Inferior parietal cortex (tissue), 1 donor: ENCODE measurements around the gene COL4A6.
"Not testable (repeated sequence)": the region's sequence is repeated elsewhere in the genome, so short reads cannot be mapped to it uniquely, and the experiment has no call there.

ENCODE experiments used
- DNase-seq: peaks from one replicate; pipeline ENCODE4 v3.0.0-alpha.2; 2016; ENCODE audit errors: extremely low spot score

Gene COL4A6

DNA sequence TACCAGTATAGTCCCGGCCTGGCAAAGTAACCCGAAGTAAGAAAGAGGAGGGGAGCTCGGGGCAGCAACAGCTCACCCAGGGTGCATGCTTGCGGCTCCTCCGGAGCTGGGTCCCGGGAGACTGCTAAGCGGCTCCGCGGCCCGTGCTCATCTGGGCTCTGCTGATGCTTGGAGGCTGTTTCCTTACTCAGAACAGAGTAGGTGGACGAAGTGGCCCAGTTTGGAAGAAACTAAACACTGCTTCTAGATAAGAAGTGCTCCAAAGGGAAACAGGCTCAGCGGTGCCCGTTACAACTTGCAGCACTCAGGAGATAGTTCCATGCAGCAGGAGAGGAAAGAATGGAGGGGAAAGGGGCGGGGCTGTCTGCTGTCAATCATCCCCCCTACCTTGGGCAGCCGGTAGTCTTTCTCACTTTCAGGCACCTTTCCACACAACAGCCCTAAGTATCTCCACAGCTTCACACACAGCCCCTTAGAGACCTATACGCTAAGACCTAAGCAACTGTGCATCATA is at the start of gene COL4A6:
Gene COL4A6 (minus strand): TSS at position 313 of the 514 bp plus-strand sequence. CDS start 226 bp downstream, at position 87.
- no peak for DNase-seq

GRCh38 chrX:108485960-108486359 is 47.7 kb upstream of the COL4A6 start:
- DNase-seq: no peak

DNA sequence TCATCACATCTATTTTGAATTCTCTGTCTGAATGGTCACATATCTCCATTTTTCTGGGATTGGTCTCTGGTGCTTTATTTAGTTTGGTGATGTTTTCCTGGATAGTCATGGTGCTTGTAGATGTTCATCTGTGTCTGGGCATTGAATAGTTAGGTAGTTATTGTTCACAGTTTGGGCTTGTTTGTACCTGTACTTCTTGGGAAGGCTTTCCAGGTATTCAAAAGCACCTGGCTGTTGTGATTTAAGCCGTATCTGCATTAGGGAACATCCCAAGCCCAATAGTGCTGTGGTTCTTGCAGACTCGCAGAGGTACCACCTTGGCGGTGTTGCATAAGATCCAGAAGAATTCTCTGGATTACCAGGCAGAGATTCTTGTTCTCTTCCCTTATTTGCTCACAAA is 46.0 kb upstream of the COL4A6 start:
- no peak for DNase-seq

DNA sequence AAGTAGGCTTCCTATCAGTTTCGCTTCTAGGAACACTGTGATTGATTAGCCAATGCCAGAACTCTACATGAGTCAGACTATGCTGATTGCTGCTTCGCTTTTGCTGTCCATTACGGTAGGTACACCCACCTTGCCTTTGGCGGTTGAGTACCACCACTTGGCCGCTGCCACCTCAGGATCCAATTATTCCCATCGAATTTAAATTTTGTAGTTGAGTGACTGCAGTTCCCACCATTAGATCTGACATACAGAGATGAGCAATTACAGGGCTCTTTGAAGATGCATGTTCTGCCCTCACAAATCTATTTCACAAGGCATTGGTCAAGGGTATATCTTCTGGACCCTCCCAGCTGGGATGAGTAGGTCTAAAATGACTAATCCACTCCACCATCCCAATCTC is 43.3 kb upstream of the COL4A6 start:
- DNase-seq: not testable (repeated sequence)

DNA sequence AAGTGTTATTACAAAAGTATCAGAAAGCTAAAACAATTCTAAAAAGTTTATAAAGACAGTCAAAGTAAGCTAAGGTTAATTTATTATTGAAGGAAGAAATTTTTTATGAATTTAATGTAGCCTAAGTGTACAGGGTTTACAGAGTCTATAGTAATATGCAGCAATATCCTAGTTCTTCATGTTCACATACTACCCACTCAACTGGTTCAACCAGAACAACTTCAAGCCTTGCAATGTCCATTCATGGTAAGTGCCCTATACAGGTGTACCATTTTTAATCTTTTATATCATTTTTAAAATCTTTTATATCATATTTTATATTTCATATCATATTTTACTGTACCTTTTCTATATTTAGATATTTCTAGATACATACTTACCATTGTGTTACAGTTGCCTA is 35.8 kb upstream of the COL4A6 start:
- DNase-seq: no peak

- DNase-seq: no peak
These were observed 30.3 kb upstream of the COL4A6 start for GRCh38 chrX:108468486-108468885.

GRCh38 chrX:108464604-108465003 is 26.4 kb upstream of the COL4A6 start:
- no peak for DNase-seq

GRCh38 chrX:108456971-108457477 is 18.8 kb upstream of the COL4A6 start:
- no peak for DNase-seq

DNA sequence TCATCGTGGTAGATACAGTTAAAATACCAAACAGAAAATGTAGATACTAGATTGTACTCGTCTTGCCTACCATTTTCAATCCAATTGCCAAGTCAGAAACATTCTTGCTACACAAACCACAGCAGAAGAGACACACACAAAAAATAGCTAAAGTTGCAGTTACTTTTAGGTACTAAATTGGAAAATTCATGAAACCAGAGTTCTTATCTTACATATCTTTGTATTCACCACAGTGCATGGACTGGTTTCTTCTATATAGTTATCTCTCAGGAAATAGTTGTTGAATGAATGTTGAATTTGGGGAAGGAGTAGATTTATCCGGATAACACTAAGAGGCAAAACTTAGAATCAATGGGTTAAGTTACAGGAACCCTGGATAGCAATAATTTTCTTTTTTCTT is 15.6 kb upstream of the COL4A6 start:
- no peak for DNase-seq

GRCh38 chrX:108447303-108447702 is 9.1 kb upstream of the COL4A6 start:
- no peak for DNase-seq

DNA sequence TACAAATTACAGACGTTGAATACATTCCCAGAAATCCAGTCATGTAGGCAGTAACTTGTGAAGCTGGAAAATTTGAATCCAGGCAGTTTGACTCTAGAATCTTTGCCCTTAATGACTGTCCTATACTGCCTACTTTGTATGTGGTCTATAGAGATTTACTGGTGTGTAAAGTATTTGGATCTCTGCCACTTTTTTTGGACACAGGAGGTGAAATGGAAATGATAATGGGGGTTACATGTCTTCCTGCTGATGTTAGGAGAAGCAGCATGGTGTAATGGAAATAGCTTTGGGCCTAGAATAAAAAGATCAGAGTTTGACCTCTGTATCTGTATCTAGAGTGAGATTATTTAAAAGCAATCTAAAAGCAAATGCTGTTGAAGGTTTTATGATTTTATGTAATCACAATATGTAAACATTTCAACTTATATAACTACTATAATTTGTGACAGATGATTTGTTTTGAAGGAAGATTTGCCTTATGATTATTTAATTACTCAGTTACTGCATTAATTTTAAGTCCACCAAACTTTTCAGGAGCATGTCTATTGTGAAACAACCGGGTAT is 4.8 kb upstream of the COL4A6 start:
- DNase-seq: no peak

- no peak for DNase-seq
These were observed 1.9 kb upstream of the COL4A6 start for GRCh38 chrX:108439961-108440696.

DNA sequence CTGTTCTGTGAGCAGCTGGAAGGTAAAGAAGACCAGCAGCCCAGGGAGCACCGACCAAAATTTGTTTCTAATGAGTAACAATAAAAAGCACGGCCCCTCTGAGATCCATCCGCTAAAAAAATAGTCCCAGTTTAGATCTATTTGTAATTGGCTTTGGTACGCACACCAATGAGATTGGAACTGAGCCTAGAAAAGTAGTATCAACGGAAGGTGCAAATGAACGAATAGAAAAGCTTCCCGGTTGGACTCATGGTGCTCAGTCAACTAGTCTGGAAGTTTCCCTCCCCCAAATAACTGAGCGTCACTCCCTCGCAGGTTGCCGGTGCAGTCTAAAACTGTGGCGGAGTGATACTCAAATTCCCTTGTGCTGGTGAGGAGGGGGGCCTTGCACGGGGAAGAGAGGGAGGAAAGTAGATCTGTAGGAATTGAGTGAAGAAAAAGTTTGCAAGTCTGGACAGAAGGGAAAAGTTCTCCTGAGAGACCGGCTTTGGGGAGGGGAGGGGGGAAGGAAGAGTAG is 1.3 kb upstream of the COL4A6 start, which contains the start of gene COL4A5:
Gene COL4A5 (plus strand): TSS at position 413 of the 517 bp plus-strand sequence. CDS start 288 bp downstream, outside the sequence.
- peak; percentile 7 for DNase-seq

DNA sequence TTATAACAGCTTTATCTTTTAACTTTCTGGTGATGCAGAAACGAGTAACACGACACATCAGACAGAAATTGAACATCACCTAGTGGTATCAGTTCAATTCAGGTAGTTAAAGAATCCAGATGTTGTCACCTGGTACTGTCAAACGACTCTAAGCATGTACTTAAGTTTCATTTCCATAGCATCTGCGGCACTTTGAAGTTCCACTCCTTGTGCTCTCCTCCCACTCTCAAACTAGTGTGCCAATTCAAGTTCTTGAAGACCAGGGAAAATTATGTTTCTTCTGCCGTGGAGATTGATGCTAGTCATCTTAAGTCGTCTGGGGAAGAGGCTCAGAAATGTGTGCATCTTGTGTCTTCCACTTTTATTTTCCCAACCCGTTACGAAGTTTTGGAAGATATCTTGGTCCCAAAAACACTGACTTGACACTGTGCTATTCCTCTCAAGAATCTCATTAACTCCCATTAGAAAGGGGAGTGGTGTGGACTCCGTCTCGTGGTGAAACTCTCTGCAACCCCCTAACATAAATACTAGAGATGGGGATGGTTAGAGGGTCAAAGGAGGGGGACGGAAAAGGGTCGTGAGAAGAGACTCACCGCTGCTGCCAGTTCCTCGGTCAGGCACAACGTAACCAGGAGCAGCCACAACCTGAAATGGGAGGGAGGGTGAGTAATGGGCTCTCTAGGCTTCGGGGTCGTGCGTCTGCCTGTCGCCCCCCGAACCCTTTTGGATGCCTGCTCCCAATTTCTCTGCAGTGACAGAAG is 693 bp downstream of the COL4A6 start:
- no peak for DNase-seq

- DNase-seq: no peak
These were observed 3.0 kb downstream of the COL4A6 start for GRCh38 chrX:108435261-108435660.

GRCh38 chrX:108426262-108426661 is 12.0 kb downstream of the COL4A6 start:
- no peak for DNase-seq

- DNase-seq: no peak
These were observed 17.7 kb downstream of the COL4A6 start for GRCh38 chrX:108420481-108420880.

DNA sequence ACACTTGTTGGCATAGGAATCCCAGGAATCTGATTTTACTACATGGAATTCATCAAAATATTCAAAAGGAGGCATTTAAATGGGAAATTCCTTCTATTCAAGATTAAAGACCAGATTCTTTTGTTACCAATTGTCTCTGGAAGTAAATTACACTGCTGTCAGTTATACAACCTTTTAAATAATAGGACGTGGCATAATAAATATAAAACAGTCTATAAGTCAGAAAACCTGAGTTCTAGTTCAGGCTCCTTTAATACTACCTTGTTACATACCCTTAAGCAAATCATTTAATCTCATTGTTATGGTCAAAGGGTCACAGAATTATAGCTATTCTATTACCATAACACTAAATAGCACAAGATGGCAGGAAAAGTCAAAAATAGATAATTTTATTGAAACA is 18.8 kb downstream of the COL4A6 start:
- DNase-seq: no peak

- DNase-seq: no peak
These were observed 21.0 kb downstream of the COL4A6 start for GRCh38 chrX:108417257-108417656.

DNA sequence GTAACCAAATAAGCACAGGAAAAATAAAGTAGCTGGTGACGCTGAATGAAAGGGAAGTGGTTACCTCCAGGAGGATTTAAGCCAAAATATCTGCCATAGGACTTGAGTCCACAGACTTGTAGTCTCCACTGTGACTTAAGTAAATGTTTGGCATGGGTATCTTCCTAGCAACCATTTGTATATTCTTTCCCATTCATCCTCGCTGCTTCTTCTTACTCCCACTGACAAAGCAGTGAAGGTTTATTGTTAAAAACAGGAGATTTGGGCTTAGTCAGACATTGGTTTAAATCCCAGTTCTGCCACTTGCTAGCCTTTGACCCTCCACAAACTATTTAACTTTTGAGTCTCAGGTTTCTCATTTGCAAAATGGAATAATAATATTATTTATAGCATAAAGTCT is 22.3 kb downstream of the COL4A6 start:
- DNase-seq: no peak

DNA sequence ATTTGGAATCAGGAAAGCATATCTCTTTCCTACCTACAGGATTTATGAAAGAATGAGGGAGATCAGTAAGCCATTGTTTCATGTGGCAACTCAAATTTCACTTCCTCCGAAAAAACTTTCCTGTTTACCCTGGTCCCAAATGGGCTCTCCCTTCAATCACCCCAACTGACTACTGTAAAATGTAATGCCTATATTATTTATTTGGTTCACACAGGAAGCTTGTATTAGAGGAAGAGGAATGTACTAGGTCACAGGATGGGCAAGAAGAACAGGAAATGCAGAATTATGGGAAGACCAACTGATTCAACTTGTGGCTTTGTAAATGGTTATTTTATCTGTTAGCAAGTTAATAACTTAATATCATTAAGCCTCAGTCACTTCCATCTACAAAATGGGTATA is 23.1 kb downstream of the COL4A6 start:
- no peak for DNase-seq

DNA sequence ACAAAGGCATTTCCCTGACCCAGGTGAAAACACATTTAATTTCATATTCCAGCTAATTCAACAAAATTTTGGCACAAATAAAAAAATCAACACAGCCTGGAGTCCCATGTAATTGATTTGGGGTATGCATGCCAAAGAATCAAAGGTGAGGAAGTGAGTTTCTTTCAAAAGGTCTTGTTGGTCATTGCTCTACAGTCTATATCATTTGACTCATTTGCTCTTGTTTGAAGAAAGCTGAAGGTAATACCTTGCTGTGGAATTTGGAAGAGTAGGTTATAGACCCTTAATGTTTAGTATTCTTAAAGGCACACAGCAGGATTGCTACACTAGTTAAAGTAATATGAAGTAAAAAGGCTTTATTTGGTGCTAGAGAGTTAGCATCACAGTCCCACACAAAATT is 25.4 kb downstream of the COL4A6 start:
- no peak for DNase-seq
